PC-9 (cell line): Measurements from ENCODE around the gene CBY3.
"Not testable (repeated sequence)": the region's sequence is repeated elsewhere in the genome, so short reads cannot be mapped to it uniquely, and the experiment has no call there.

ENCODE experiments used
- EZH2 ChIP-seq: fragments of 200-600 bp; sonication (generic); IDR thresholded peaks from 2 replicates; pipeline ENCODE4 v1.8.0; 2017; ENCODE audit warnings: antibody characterized with exemption, low read depth
- TF ChIP-seq, protein P1 (sequence below): fragments of 200-600 bp; sonication (generic); conservative IDR thresholded peaks from 2 replicates; pipeline ENCODE4 v1.6.1; 2017; ENCODE audit warnings: mixed run types, antibody characterized with exemption, mild to moderate bottlenecking, moderate library complexity

DNA sequence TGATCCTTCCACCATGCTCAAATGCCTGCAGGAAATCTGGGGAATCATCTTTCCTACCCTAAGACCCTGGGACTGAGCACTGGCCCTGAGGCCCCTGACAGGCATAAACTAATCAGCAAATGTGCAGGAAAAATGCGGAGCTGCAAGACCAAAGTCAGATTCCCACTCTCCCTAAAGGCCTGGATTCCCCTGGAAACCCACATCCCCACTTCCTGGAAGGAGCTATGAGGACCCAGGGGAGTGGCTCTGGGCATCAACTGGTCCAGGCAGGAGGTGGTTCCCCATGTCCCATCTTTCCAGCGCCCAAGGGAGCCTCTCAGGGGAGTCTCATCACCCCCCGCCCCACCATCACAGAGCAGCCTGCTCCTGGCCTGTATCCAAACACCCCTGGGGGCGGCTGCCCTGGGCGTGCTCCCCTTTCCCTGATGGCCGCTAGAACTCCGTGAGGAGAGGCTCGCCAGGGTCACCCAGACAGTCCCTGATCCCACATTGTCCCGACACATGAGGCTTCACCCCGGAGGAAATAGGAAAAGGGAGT is 31.6 kb downstream of the CBY3 start:
- TF ChIP-seq, protein P1, sequence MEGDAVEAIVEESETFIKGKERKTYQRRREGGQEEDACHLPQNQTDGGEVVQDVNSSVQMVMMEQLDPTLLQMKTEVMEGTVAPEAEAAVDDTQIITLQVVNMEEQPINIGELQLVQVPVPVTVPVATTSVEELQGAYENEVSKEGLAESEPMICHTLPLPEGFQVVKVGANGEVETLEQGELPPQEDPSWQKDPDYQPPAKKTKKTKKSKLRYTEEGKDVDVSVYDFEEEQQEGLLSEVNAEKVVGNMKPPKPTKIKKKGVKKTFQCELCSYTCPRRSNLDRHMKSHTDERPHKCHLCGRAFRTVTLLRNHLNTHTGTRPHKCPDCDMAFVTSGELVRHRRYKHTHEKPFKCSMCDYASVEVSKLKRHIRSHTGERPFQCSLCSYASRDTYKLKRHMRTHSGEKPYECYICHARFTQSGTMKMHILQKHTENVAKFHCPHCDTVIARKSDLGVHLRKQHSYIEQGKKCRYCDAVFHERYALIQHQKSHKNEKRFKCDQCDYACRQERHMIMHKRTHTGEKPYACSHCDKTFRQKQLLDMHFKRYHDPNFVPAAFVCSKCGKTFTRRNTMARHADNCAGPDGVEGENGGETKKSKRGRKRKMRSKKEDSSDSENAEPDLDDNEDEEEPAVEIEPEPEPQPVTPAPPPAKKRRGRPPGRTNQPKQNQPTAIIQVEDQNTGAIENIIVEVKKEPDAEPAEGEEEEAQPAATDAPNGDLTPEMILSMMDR: not testable (repeated sequence)
- not testable (repeated sequence) for TF ChIP-seq EZH2
